Lower leg skin (tissue), 4 donors: ENCODE data around the gene MRPL11. TPM values are rescaled to one million over a fixed set of nuclear protein-coding genes. Genes with fewer than 3 reads are reported as not detected.

ENCODE experiments used
- DNase-seq, 2 donors: peaks; one replicate each; pipeline ENCODE4 v3.0.0-alpha.2; 2019; ENCODE audit warnings: low spot score in 2 of 2
- H3K4me3 ChIP-seq: fragments of 200-600 bp; sonication (generic); 2 replicates; pipeline ENCODE4 v1.5.1; 2017; ENCODE audit warnings: mild to moderate bottlenecking, low read depth; ENCODE audit not compliant: poor library complexity, severe bottlenecking
- POLR2A ChIP-seq, 2 donors: fragments of 450-650 bp; IDR thresholded peaks; one replicate each; pipeline ENCODE4 v1.6.1; 2016 to 2017; ENCODE audit warnings: antibody characterized with exemption in 2 of 2, mild to moderate bottlenecking in 1 of 2, moderate library complexity in 1 of 2
- WGBS, 2 donors: methylation state at CpG; one replicate each; pipeline ENCODE4 v1.1.5; 2018; 5-methylcytosine and 5-hydroxymethylcytosine counted together
- intact Hi-C: fragments of 100-400 bp; cut with DNase I; formaldehyde crosslinking; loops from one replicate; pipeline ENCODE4 v1.15.0; 2023; ENCODE audit warnings: low total_unique reads
- total RNA-seq, 4 donors: library from RNA; depleted of rRNA; stranded (reverse); fragments of >200 nt; gene quantifications; one replicate each; pipeline ENCODE4 v1.1.0, GENCODE V29; 2016
- TF ChIP-seq, protein P1 (sequence below), 3 donors: fragments of 450-650 bp; IDR thresholded peaks; one replicate each; pipeline ENCODE4 v1.5.1; 2016; ENCODE audit warnings: antibody characterized with exemption in 3 of 3, mild to moderate bottlenecking in 3 of 3, moderate library complexity in 2 of 3

MRPL11 gene
- total RNA-seq, 4 donors from 2014 or later = 30.6 to 41.1 (median 36.2) TPM

DNA sequence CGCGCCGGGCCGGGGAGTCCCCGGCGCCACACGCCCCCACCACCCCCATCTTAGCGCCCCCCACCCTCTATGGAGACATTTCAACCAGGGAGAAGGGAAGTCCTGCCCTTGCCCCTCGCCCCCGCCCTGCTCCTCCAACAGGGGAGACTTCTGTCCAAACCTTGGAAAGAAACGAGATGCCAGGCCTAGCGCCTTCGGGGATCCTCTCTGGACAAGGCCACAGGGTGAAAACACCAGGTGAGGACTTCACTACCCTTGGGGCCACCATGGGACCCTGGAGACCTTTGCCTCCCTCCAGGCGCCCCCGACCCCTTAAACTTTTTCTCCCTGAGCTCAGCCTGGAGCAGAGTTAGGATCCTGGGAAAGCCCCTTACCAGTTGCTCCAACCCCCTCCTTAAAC is 29.4 kb downstream of the MRPL11 start:
- intact Hi-C loops = no loop called here
- WGBS, 2 donors = 23 to 53% methylated on average over 7 to 15 of the region's 15 CpGs
- H3K4me3 ChIP-seq = no peak overlapping the region
- no peak for TF ChIP-seq POLR2A (IDR thresholded peaks at IDR 0.05)
- TF ChIP-seq, protein P1, sequence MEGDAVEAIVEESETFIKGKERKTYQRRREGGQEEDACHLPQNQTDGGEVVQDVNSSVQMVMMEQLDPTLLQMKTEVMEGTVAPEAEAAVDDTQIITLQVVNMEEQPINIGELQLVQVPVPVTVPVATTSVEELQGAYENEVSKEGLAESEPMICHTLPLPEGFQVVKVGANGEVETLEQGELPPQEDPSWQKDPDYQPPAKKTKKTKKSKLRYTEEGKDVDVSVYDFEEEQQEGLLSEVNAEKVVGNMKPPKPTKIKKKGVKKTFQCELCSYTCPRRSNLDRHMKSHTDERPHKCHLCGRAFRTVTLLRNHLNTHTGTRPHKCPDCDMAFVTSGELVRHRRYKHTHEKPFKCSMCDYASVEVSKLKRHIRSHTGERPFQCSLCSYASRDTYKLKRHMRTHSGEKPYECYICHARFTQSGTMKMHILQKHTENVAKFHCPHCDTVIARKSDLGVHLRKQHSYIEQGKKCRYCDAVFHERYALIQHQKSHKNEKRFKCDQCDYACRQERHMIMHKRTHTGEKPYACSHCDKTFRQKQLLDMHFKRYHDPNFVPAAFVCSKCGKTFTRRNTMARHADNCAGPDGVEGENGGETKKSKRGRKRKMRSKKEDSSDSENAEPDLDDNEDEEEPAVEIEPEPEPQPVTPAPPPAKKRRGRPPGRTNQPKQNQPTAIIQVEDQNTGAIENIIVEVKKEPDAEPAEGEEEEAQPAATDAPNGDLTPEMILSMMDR (IDR thresholded peaks at IDR 0.05) = no peak
- DNase-seq = no peak

DNA sequence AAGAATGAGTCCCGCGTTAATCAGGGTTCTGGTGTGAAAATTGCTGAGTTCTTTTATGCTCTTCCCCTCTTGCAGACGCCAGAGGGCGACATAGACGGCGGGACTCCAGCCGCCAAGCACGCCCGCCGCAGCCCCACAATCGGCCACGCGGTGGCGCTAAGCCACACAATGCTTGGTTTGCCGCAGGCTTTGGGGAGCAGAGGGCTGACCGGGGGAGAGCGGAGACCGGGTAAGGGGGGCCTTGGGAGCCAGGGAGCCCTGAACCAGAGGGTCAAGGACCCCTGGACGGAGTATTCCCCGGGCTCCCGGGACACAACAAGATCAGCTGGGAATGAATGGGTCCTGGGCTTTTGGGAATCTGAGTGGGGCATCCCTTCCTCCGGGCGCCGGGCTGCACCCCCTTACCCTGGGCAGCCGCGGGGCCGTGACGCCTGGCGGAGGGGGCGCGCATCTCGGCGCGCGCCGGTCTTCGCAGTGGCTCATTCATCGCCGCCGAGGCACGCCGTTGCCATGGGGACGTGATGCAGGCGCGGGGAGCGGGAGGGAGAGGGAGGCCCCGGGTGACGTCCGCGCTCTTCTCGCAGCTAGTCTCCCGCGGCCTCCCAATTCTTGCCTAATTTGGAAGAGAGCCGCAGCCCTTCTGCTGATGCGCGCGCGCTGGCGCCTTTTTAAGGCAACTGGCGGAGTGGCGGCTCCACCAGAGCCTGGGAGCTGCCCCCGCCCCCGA is 30.0 kb downstream of the MRPL11 start:
- TF ChIP-seq POLR2A (IDR thresholded peaks at IDR 0.05) = no peak
- TF ChIP-seq, protein P1 (IDR thresholded peaks at IDR 0.05) = peak in 2 of 3 donors; percentile 96 to 98
- no peak overlapping the region for H3K4me3 ChIP-seq
- intact Hi-C loops = no loop called here
- WGBS, 2 donors = 1 to 2% methylated on average over 27 to 49 of the region's 63 CpGs
- DNase-seq = peak; percentile 74 to 97

DNA sequence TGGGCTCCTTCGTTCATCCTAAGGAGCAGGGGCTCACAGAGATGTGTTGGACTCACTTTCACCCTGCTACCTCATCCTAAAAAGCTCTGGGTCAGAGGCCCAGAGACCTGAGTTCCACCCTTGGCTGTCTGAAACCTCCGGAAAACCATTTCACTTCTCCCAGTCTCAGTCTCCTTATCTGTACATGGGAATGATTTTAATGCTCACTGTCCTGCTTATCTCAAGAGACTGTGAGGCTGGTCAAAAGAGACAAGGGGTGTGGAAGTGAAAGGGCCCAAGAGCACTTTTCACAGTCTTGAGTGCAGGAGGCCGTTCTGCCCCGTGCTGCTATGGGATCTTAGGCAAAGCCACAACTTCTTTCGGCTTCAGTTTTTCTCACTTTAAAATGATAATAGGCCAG is 31.0 kb downstream of the MRPL11 start:
- no peak for DNase-seq
- H3K4me3 ChIP-seq = no peak overlapping the region
- 62 to 76% methylated on average over 4 to 5 of the region's 5 CpGs for WGBS, 2 donors
- TF ChIP-seq POLR2A (IDR thresholded peaks at IDR 0.05) = no peak
- TF ChIP-seq, protein P1 (IDR thresholded peaks at IDR 0.05) = no peak
- intact Hi-C loops = no loop called here

DNA sequence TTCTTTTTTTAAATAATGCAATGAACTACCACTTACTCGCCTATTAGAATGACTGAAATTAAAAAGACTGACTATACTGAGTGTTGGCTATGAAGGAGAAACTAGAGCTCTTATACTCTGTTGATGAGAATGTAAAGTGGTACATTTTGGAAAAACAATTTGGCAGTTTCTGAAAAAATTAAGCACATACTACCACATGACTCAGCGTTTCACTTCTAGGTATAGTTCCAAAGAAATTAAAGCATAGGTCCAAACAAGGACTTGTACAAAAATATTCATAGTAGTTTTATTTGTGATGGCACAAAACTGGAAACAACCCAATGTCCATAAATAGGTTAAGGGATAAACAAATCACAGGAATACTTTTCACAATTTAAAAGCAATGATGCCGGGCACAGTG is 44.7 kb downstream of the MRPL11 start:
- TF ChIP-seq POLR2A (IDR thresholded peaks at IDR 0.05) = no peak
- TF ChIP-seq, protein P1 (IDR thresholded peaks at IDR 0.05) = no peak
- 69 to 80% methylated on average over 3 of the region's 3 CpGs for WGBS, 2 donors
- DNase-seq = no peak
- no peak overlapping the region for H3K4me3 ChIP-seq
- intact Hi-C loops = no loop called here

DNA sequence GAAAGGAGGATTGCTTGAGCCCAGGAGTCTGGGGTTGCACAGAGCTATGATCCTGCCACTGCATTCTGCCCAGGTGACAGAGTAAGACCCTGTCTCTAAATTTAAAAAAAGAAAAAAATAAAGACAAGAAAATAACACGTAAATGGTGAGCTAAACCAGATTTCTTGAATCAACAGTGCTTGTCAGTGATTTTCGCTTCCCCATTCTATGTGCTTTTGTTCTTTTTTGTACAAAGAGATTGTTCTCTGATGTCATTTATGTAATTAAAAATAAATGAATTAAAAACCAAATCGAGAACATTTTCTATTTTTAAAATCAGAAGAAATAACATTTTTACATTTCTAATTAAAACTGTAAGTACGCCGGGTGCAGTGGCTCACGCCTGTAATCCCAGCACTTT is 47.3 kb downstream of the MRPL11 start:
- TF ChIP-seq, protein P1 (IDR thresholded peaks at IDR 0.05) = no peak
- no peak for TF ChIP-seq POLR2A (IDR thresholded peaks at IDR 0.05)
- intact Hi-C loops = no loop called here
- no peak for DNase-seq
- no peak overlapping the region for H3K4me3 ChIP-seq
- WGBS, 2 donors = 72 to 81% methylated on average over 6 of the region's 6 CpGs
